ENCODE data around the gene CREB5. TPM values are rescaled to one million over a fixed set of nuclear protein-coding genes. Genes with fewer than 3 reads are reported as not detected.
"Not testable (repeated sequence)": the region's sequence is repeated elsewhere in the genome, so short reads cannot be mapped to it uniquely, and the experiment has no call there.

The CREB5 gene
- total RNA-seq, 1 experiment from 2014 or later: 19.2 TPM

DNA sequence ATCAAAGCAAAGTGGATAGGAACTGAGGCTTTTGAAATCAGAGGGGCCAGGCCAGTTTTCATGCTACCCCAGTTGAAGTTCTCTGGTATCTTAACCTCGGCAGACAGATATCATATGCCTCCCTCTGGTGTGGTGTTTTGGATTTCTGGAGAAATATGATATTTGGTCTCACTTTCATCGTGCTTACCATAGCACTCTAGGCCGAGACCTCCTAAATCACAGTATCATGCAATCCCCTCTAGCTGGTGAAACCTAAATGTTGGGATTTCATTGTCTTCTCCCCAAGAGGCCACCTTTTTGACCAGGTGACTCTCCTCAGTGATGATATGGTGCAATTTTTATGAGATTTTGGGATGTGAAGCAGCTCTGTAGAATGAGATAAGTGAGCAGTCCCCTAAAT, 183.5 kb downstream of the CREB5 start:
- CTCF ChIA-PET: no interaction called here
- no peaks in the 10 kb centered on the region for H3K27me3 Mint-ChIP-seq (ENCODE audit: unreplicated experiment)
- no TSS peak for BruUV-seq (replicated peaks)
- TF ChIP-seq, protein P1, sequence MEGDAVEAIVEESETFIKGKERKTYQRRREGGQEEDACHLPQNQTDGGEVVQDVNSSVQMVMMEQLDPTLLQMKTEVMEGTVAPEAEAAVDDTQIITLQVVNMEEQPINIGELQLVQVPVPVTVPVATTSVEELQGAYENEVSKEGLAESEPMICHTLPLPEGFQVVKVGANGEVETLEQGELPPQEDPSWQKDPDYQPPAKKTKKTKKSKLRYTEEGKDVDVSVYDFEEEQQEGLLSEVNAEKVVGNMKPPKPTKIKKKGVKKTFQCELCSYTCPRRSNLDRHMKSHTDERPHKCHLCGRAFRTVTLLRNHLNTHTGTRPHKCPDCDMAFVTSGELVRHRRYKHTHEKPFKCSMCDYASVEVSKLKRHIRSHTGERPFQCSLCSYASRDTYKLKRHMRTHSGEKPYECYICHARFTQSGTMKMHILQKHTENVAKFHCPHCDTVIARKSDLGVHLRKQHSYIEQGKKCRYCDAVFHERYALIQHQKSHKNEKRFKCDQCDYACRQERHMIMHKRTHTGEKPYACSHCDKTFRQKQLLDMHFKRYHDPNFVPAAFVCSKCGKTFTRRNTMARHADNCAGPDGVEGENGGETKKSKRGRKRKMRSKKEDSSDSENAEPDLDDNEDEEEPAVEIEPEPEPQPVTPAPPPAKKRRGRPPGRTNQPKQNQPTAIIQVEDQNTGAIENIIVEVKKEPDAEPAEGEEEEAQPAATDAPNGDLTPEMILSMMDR (IDR thresholded peaks at IDR 0.05; ENCODE audit: unreplicated experiment): no peak
- intact Hi-C loops (cut with micrococcal nuclease; ENCODE audit: unreplicated experiment): no loop called here
- no peaks in the 10 kb centered on the region for H3K36me3 Mint-ChIP-seq (ENCODE audit: insufficient read depth, unreplicated experiment)
- H3K27ac Mint-ChIP-seq (ENCODE audit: unreplicated experiment): no peak overlapping the region
- H3K9me3 Mint-ChIP-seq (ENCODE audit: low read depth, unreplicated experiment): no peaks in the 10 kb centered on the region
- H3K4me1 Mint-ChIP-seq (ENCODE audit: low read depth, unreplicated experiment): peaks cover 8% of the 10 kb centered on the region
- no peak for DNase-seq
- no peak overlapping the region for H3K4me3 Mint-ChIP-seq (ENCODE audit: low read depth, unreplicated experiment)

DNA sequence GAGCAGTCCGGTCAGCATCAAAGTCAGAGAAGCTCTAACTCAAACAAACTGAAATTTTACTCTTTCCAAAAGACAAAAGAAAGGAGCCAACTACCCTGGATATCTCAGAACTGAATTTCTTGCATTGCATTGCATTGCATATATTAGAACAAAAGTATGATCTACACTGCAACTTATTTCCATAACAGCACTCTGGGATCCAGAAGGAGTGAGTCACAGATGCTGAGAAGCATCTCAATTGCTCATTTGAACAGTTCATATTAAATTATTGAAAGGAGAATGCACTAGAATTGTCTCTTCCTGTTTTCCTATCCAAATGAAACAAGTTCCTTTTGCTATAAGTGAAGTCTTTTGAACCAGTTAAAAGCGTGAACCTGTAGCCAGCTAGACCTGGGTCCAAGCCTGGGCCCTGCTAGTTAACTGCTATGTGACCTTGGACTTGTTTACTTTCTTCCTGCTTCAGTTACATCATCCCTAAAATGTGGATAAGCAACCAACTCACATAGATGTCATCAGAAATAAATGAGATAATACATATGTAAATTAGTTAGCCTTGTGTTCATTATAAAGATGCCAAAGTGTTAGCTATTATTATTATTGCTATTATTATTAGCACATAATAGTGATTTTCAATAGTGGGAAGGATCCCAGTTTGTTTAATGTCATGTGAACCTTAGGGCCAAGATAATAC, 184.1 kb downstream of the CREB5 start:
- DNase-seq: no peak
- H3K27me3 Mint-ChIP-seq (ENCODE audit: unreplicated experiment): no peaks in the 10 kb centered on the region
- no peaks in the 10 kb centered on the region for H3K9me3 Mint-ChIP-seq (ENCODE audit: low read depth, unreplicated experiment)
- BruUV-seq (replicated peaks): no TSS peak
- no peaks in the 10 kb centered on the region for H3K36me3 Mint-ChIP-seq (ENCODE audit: insufficient read depth, unreplicated experiment)
- peaks cover 8% of the 10 kb centered on the region for H3K4me1 Mint-ChIP-seq (ENCODE audit: low read depth, unreplicated experiment)
- no peak overlapping the region for H3K27ac Mint-ChIP-seq (ENCODE audit: unreplicated experiment)
- TF ChIP-seq, protein P1 (IDR thresholded peaks at IDR 0.05; ENCODE audit: unreplicated experiment): no peak
- intact Hi-C loops (cut with micrococcal nuclease; ENCODE audit: unreplicated experiment): no loop called here
- no peak overlapping the region for H3K4me3 Mint-ChIP-seq (ENCODE audit: low read depth, unreplicated experiment)
- CTCF ChIA-PET: no interaction called here

DNA sequence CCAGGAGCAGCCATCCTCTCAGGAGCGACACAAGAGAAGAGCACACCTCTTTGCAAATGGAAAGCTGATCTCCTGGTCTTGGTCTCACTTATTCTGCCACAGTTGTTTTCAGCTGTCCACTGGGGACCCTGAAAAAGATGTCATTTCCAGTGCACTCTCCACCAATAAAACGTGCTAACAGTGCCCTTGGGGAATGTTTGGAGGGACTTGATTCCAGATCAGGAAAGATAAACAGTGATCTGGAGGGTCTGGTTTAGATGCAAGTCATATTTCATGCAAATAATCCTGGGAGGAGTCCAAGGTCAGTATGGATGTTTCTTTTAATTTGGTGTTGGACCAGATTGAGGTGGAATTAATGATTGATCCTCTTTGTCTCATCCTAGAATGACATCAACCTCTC, 185.0 kb downstream of the CREB5 start:
- BruUV-seq (replicated peaks): no TSS peak

DNA sequence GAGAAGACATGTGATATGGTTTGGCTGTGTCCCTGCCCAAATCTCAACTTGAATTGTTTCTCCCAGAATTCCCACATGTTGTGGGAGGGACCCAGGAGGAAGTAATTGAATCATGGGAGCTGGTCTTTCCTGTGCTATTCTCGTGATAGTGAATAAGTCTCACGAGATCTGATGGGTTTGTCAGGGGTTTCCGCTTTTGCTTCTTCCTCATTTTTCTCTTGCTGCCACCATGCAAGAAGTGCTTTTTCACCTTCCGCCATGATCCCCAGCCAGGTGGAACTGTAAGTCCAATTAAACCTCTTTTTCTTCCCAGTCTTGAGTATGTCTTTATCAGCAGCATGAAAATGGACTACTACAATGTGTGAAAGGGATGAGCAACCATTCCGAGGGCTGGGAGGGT, 185.7 kb downstream of the CREB5 start:
- CTCF ChIA-PET: interaction anchor here (0.5 kb wide), 1 partner anchor 183 kb away, joined by 3 read pairs; no protein-coding TSS in a partner anchor
- H3K27me3 Mint-ChIP-seq (ENCODE audit: unreplicated experiment); H3K9me3 Mint-ChIP-seq (ENCODE audit: low read depth, unreplicated experiment); BruUV-seq (replicated peaks); H3K27ac Mint-ChIP-seq (ENCODE audit: unreplicated experiment); intact Hi-C loops (cut with micrococcal nuclease; ENCODE audit: unreplicated experiment); H3K4me3 Mint-ChIP-seq (ENCODE audit: low read depth, unreplicated experiment); H3K4me1 Mint-ChIP-seq (ENCODE audit: low read depth, unreplicated experiment); DNase-seq; H3K36me3 Mint-ChIP-seq (ENCODE audit: insufficient read depth, unreplicated experiment): not testable (repeated sequence)

More for the DNA sequence above, 185.0 kb downstream of the CREB5 start:
- Mint-ChIP-seq H3K27ac (ENCODE audit: unreplicated experiment) (no peak overlapping the region), H3K4me1 (ENCODE audit: low read depth, unreplicated experiment) (peaks cover 5% of the 10 kb centered on the region), H3K36me3 (ENCODE audit: insufficient read depth, unreplicated experiment) (no peaks in the 10 kb centered on the region), H3K9me3 (ENCODE audit: low read depth, unreplicated experiment) (no peaks in the 10 kb centered on the region), H3K4me3 (ENCODE audit: low read depth, unreplicated experiment) (no peak overlapping the region), H3K27me3 (ENCODE audit: unreplicated experiment) (no peaks in the 10 kb centered on the region)
- CTCF ChIA-PET: interaction anchor here (0.5 kb wide), 1 partner anchor 10 kb away, joined by 3 read pairs; no protein-coding TSS in a partner anchor
- DNase-seq: no peak
- intact Hi-C loops (cut with micrococcal nuclease; ENCODE audit: unreplicated experiment): no loop called here
- TF ChIP-seq, protein P1 (IDR thresholded peaks at IDR 0.05; ENCODE audit: unreplicated experiment): no peak

DNA sequence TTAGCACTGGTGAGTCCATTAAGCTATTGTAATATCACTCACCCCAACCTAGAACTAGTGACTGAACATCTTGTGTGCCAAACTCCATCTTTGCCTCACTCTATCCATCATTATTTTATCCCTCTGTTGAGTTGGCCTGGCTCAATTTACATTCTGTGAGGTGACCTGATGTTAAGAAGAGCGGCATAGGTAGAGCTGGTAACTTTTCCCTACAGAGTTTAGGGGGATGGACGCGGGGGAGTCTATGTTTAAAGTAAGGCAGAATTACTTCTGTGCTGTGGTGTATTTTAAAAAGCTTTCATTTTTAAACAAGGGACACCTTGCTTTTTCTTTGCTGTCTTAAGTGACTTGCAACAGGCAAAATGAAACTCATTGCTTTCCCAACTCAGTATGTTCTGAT, 186.3 kb downstream of the CREB5 start:
- no peak for DNase-seq
- TF ChIP-seq, protein P1 (IDR thresholded peaks at IDR 0.05; ENCODE audit: unreplicated experiment): no peak
- intact Hi-C loops (cut with micrococcal nuclease; ENCODE audit: unreplicated experiment): no loop called here
- CTCF ChIA-PET: no interaction called here
- H3K4me3 Mint-ChIP-seq (ENCODE audit: low read depth, unreplicated experiment): no peak overlapping the region
- H3K27me3 Mint-ChIP-seq (ENCODE audit: unreplicated experiment): no peaks in the 10 kb centered on the region
- H3K36me3 Mint-ChIP-seq (ENCODE audit: insufficient read depth, unreplicated experiment): no peaks in the 10 kb centered on the region
- H3K4me1 Mint-ChIP-seq (ENCODE audit: low read depth, unreplicated experiment): no peaks in the 10 kb centered on the region
- H3K27ac Mint-ChIP-seq (ENCODE audit: unreplicated experiment): no peak overlapping the region
- no peaks in the 10 kb centered on the region for H3K9me3 Mint-ChIP-seq (ENCODE audit: low read depth, unreplicated experiment)
- BruUV-seq (replicated peaks): no TSS peak

Data from Calu3 (cell line).